ENCODE data around the gene RIPK3.

Gene RIPK3

GRCh38 chr14:24299255-24300191 lies 40.3 kb downstream of the RIPK3 start, which contains the start of the genes DHRS1 and NOP9:
Gene DHRS1 (minus strand): TSS chr14:24299780. CDS start chr14:24299106, 674 bp downstream.
Gene NOP9 (plus strand): TSS chr14:24299850. CDS start chr14:24299955, 105 bp downstream.
- DNase-seq: peak; percentile 86

- no peak for DNase-seq
Measured at GRCh38 chr14:24298892-24299254, 40.9 kb downstream of the RIPK3 start.

GRCh38 chr14:24297190-24297964 lies 42.4 kb downstream of the RIPK3 start:
- peak; percentile 63 for DNase-seq

- peak; percentile 64 for DNase-seq
Measured at GRCh38 chr14:24296341-24297157, 43.2 kb downstream of the RIPK3 start.

- no peak for DNase-seq
Measured at GRCh38 chr14:24293525-24293924, 46.3 kb downstream of the RIPK3 start.

GRCh38 chr14:24292118-24292807 lies 47.5 kb downstream of the RIPK3 start:
- no peak for DNase-seq

- no peak for DNase-seq
Measured at GRCh38 chr14:24291446-24292117, 48.2 kb downstream of the RIPK3 start.

- no peak for DNase-seq
Measured at GRCh38 chr14:24290746-24291145, 49.0 kb downstream of the RIPK3 start.

- no peak for DNase-seq
Measured at GRCh38 chr14:24289649-24290280, 50.0 kb downstream of the RIPK3 start.

- DNase-seq: no peak
Measured at GRCh38 chr14:24286996-24287395, 52.8 kb downstream of the RIPK3 start.

Data from NCI-H2171 treated with DMSO at 0.1 percent for 48 hours (cell line).